Measurements from ENCODE around the gene WDR20.

- TF ChIP-seq, protein P1, sequence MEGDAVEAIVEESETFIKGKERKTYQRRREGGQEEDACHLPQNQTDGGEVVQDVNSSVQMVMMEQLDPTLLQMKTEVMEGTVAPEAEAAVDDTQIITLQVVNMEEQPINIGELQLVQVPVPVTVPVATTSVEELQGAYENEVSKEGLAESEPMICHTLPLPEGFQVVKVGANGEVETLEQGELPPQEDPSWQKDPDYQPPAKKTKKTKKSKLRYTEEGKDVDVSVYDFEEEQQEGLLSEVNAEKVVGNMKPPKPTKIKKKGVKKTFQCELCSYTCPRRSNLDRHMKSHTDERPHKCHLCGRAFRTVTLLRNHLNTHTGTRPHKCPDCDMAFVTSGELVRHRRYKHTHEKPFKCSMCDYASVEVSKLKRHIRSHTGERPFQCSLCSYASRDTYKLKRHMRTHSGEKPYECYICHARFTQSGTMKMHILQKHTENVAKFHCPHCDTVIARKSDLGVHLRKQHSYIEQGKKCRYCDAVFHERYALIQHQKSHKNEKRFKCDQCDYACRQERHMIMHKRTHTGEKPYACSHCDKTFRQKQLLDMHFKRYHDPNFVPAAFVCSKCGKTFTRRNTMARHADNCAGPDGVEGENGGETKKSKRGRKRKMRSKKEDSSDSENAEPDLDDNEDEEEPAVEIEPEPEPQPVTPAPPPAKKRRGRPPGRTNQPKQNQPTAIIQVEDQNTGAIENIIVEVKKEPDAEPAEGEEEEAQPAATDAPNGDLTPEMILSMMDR (conservative IDR thresholded peaks at IDR 0.05; ENCODE audit: low read length), result no peak
- TF ChIP-seq EZH2phosphoT487 (IDR thresholded peaks at IDR 0.05; ENCODE audit: borderline replicate concordance), result no peak
Measured at GRCh38 chr14:102219316-102219715, 79.6 kb downstream of the WDR20 start.

Measured in Loucy (cell line).